GM12801 (cell line): ENCODE data around the gene DUSP5.

ENCODE experiments used
- TF ChIP-seq, protein P1 (sequence below): IDR thresholded peaks from one replicate; pipeline ENCODE4 v1.5.1; 2011; ENCODE audit warnings: control low read depth; ENCODE audit not compliant: insufficient read length; ENCODE audit errors: extremely low read depth

DUSP5 gene

DNA sequence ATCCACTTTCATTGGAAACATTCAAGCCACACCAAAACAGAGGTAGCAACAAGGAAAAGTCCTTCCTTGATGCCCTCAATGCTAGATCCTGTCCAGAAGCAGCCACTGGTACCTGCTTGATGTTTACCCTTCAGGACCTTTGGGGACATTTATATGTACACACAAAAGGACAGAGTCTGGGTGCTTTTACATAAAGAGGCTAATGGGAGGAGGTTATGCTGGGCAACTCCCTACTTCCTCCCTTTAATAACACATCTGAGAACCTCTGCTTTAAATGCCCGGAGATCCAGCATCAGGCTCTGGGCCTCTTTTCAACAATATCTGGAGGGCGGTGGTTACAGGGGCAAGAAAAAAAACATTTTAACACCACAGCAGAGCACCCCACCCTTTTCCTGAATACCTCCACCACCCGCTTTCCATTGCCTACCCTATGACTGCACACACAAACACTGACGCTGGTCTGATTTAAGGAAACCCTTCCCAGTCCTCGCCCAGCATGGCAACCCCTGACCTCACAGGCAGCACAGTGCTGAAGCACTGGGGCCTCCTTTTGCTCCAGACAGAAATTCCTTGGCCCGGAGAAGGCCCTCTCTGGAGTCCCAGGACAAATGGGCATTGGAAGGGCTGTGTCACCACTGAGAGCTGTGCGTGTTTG is 39.3 kb upstream of the DUSP5 start:
- TF ChIP-seq, protein P1, sequence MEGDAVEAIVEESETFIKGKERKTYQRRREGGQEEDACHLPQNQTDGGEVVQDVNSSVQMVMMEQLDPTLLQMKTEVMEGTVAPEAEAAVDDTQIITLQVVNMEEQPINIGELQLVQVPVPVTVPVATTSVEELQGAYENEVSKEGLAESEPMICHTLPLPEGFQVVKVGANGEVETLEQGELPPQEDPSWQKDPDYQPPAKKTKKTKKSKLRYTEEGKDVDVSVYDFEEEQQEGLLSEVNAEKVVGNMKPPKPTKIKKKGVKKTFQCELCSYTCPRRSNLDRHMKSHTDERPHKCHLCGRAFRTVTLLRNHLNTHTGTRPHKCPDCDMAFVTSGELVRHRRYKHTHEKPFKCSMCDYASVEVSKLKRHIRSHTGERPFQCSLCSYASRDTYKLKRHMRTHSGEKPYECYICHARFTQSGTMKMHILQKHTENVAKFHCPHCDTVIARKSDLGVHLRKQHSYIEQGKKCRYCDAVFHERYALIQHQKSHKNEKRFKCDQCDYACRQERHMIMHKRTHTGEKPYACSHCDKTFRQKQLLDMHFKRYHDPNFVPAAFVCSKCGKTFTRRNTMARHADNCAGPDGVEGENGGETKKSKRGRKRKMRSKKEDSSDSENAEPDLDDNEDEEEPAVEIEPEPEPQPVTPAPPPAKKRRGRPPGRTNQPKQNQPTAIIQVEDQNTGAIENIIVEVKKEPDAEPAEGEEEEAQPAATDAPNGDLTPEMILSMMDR, result no peak

DNA sequence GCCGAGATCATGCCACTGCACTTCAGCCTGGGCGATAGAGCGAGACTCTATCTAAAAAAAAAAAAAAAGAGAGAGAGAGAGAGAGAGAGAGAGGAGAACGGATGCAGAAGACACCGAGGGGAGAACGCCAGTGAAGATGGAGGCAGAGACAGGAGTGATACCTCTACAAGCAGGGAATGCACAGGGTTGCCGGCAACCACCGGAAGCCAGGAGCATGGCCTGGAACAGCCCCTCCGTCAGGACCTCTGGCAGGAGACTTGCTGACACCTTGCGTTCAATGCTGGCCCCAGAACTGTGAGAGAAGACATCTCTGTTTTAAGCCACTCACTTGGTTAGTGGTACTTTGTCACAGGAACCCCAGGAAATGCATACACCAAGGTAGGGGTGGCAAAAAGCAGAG is 38.1 kb upstream of the DUSP5 start:
- TF ChIP-seq, protein P1, result no peak

DNA sequence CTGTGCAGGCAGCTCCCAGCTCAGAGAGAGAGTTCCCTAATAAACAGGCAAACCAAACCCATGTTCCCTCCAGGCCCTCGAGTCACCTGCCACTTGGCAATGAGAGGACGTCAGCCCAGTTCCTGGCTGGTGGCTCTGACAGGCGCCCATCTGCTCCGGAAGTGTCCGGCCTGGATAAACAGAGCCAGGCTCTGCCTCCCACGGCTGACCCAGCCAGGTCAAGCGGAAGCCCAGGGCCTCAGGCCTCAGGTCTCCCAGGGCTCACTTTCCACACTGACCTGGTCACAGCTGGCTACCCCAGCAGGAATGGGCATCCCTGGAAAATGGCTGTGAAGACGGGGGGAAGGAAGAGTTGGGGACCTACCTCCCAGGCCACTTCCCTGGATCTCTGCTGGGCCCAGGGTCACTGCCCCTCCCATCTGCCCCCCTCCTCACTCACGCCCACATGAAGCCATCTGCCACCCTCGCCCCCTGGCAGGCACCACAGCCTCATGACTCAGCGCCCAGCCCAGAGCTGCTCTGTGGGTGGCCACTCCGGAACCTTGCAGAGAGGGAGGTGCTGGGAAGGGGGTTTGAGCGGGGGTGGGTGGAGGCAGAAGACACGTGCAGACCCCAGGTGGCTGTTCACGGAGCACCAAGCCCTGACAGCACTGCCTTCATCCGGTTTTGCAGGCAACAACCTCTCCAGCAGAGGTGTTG is 37.4 kb upstream of the DUSP5 start:
- TF ChIP-seq, protein P1, result no peak

DNA sequence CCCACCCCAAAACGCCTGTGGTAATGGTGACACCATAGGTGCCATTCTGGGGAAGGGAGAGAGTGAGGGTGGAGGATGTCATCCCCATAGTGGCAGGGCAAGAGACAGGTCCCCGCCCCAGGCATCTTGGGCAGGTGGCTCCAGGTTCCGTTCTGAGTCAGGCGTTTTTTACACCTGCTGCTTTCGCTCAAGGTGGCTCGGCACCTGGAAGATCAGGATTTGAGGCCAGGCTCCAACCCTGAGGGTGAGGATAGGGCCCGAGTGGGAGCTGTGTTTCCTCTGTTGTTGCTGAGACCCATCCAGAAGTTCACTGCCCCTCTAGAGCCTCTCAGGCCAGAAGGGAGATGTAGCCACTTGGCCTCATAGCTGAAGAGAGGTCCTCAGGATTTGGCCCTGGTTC is 36.6 kb upstream of the DUSP5 start:
- TF ChIP-seq, protein P1, result no peak

DNA sequence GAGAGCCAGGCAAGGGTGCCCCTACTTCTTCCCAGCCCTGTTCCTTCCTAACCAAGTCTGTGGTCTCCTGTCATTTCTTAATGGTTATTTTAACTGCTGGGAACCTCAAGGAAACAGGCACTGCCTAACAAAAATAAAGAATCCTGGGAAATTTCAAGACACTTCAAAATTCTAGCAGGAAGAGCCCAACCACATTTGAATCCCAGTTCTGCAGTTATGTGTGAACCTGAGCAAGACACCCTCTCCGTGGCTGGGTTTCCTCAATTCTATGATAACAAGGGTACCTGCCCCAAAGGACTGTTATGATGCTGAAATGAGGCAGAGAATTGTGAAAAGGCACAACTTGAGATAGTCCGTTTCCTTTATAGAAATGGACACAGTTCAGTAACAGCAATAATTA is 36.2 kb upstream of the DUSP5 start:
- TF ChIP-seq, protein P1, result no peak

DNA sequence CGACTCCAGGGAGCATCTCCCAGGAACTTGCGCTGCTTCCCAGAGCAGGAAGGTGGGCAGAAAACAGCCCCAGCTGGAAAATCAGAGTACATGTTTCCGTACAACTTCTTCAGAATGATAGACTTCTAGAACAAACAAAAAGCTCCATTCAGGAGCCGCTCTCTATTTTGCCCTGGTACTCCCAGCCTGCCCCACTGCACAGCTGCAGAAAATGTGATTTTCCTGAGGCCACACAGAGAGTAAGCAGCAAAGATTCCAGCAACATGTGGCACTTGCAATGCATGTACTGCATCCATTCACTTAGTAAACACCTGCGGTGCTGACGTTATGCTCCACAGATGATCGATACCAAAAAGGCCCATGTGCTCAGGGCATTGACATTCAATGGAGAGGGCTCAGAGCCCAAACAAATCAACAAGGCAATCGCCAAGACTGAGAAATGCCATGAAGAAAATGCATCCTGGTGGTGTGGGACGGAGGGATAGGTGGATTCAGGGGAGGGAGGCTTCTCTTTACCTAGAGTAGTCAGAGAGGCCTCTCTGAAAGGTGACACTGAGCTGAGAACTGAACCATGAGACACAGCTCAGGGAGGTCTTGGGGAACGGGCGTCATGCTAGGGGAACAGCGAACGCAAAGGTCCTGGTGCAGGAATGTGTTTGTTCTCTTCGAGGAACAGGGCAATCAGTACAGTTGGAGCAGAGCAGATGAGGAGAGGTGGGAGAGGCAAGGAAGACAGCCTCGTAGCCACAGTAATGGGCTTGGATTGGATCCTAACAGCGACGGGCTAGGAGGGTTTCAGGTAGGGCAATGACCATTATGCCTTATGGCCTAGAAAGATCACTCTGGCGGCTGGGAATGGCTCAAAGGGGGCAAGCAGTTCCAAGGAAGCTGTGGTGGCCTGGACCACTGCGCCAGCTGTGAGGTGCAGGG is 35.3 kb upstream of the DUSP5 start:
- TF ChIP-seq, protein P1, result no peak

DNA sequence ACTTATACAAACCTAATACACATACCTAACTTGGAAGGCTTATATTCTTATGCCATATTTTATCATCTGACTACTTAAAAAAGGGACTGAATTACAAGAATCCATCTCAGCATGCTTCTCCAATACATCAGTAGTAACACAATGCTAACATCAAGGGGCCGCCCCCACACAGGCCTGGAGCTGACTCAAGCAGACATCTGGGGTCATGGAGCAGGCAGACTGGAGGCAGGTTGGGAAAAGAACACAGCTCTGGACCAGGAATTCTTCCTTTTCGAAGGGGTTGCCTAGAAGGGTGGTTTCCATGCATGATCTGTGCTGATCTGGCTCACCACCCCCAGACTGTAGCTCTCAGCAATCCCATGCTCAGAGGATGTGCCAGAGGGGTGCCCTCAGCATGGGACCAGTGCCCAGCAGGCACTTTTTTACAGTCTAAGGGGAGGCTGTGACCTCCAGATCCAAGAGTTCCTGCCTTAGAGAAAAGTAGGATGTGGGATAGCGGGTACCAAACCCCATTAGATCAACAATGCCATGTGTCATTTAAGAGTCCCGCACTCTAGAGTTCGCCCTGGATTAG is 26.1 kb upstream of the DUSP5 start:
- TF ChIP-seq, protein P1, result no peak
